Hepatocyte (in vitro differentiated cells): ENCODE results near the gene EIF1AX.

Experiments
- CTCF ChIP-seq: fragments of 200-600 bp; sonication (generic); IDR thresholded peaks from 2 replicates; pipeline ENCODE4 v1.5.1; 2016; ENCODE audit warnings: antibody characterized with exemption, mild to moderate bottlenecking; ENCODE audit not compliant: poor library complexity
- EZH2 ChIP-seq: fragments of 200-600 bp; sonication (generic); IDR thresholded peaks from 2 replicates; pipeline ENCODE4 v1.6.1; 2016; ENCODE audit warnings: antibody characterized with exemption, mild to moderate bottlenecking, borderline replicate concordance
- EZH2phosphoT487 ChIP-seq: fragments of 200-600 bp; sonication (generic); IDR thresholded peaks from one replicate; pipeline ENCODE4 v1.6.1; 2018; ENCODE audit warnings: antibody characterized with exemption, mild to moderate bottlenecking, low read depth, moderate library complexity; ENCODE audit not compliant: unreplicated experiment, severe bottlenecking

GRCh38 chrX:20116577-20117240 is 24.9 kb downstream of the EIF1AX start, which contains the start of gene MAP7D2:
- no peak for TF ChIP-seq CTCF
- TF ChIP-seq EZH2: no peak
- no peak for TF ChIP-seq EZH2phosphoT487
